GM12874 (cell line): Measurements from ENCODE around the gene FBXO41.

ENCODE experiments used
- TF ChIP-seq, protein P1 (sequence below): IDR thresholded peaks from 2 replicates; pipeline ENCODE4 v1.5.1; 2011; ENCODE audit warnings: low read depth, mild to moderate bottlenecking, control low read depth, low read length, moderate library complexity; ENCODE audit not compliant: insufficient read depth

The FBXO41 gene

DNA sequence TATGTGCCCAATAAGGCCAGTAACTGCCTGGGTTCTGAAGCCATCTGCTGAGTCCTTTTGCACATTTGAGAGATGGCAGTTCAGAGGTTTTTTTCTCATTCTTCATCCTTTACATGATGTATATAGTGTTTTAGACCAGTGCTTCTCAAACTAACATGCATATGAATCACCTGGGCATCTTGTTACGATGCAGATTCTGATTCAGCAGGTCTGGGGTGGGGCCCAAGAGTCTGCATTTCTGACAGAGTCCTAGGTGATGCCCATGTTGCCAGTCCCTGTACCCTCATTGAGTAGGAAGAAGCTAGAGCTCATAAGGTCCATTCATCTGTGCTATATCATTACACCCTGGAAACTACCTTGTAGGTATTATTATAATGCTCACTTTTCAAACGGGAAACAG, 66.5 kb downstream of the FBXO41 start:
- TF ChIP-seq, protein P1, sequence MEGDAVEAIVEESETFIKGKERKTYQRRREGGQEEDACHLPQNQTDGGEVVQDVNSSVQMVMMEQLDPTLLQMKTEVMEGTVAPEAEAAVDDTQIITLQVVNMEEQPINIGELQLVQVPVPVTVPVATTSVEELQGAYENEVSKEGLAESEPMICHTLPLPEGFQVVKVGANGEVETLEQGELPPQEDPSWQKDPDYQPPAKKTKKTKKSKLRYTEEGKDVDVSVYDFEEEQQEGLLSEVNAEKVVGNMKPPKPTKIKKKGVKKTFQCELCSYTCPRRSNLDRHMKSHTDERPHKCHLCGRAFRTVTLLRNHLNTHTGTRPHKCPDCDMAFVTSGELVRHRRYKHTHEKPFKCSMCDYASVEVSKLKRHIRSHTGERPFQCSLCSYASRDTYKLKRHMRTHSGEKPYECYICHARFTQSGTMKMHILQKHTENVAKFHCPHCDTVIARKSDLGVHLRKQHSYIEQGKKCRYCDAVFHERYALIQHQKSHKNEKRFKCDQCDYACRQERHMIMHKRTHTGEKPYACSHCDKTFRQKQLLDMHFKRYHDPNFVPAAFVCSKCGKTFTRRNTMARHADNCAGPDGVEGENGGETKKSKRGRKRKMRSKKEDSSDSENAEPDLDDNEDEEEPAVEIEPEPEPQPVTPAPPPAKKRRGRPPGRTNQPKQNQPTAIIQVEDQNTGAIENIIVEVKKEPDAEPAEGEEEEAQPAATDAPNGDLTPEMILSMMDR = no peak

- TF ChIP-seq, protein P1 = no peak
Measured at GRCh38 chr2:73217160-73217559, 67.1 kb downstream of the FBXO41 start.

DNA sequence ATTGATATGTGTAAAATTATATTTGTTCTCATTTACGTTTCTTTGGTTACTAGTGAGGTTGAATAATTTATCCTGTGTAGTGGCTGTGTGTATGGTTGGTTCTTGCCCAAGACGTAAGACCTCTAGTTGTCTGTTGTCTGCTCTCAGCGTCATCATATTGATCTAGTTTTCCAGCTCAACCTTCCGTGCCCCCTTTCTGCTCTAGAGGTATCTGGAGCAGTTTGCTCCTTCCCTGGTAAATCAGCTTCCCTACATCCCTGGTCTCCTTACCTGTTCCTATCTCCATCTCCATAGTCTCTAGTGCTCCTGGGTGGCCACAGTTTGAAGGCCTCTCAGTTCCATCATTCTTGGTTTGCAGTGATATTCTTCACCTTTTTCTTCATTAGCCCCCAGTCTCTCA, 69.0 kb downstream of the FBXO41 start:
- TF ChIP-seq, protein P1 = no peak

DNA sequence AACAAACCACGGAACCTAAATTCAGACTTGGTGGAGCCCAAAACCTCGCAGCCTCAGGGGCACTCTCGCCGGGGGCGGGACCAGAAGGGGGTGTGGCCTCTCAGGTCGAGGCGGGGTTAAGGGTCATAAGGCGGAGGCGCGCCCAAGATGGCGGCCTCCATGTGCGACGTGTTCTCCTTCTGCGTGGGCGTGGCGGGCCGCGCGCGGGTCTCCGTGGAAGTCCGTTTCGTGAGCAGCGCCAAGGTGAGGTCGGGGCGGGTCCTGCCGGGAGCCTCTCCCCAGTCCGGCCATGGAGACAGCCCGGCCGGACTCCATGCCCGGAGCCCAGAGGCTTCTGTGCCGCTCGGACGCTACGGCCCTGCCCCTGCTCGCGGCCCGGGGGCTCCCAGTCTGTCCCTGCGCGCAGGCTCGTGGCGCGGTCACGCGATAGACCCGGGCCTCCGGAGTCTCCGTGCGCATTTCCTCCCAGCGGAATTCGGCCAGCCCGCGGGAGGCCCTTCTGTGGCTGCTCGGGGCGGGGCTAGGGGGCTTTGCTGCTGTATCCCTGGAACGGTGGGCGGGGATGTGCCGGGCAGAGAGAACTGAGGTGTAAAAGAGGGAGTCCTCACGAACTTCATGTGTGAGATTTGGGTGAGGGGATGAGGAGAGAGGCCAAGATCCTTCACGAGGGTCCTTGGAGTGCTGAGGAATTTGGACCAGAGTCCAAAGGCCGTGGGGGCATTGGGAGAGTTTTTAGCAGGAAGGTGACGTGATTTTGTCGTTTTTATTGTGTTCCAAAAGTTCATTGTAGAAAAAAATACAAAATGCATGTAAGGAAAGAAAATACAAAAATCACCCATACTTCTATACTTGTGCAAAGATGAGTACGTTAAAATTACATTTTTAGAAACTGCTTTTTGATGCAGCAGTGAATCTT, 69.9 kb downstream of the FBXO41 start, which contains the start of gene SMYD5:
SMYD5 (plus strand) TSS at position 126 of the 916 bp plus-strand sequence; CDS start at position 148, 22 bp downstream.
- TF ChIP-seq, protein P1 = no peak

DNA sequence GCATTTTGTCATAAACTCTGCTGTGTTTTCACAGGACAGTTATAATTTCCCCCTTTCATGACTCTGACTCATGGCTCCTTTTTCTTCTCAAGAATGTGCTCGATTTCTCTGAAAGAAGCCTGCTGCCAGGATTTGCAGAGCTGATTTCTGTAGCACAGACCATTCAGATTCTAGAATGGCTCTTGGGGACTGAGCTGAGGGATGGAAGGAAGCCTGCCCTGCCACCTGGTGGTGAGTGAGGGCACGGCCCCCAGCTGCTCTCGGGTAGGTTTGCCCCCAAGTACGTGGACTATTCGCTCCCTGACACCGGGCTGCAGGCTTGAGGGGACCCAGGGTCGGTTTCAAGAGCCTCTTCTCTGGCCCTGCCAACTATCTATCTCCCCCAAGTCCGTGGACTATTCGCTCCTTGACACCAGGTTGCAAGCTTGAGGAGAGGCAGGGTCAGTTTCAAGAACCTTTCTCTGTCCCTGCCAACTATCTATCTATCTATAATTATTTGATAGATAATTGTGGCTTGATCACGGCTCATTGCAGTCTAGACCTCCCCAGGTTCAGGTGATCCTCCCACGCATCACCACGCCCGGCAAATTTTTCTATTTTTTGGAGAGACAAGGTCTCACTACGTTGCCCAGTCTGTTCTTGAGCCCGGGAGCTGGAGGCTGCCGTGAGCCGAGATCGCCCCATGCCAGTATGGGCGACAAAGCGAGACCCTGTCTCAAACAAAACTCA, 71.7 kb downstream of the FBXO41 start:
- TF ChIP-seq, protein P1 = peak; percentile 98

GRCh38 chr2:73212098-73212447, 72.2 kb downstream of the FBXO41 start:
- TF ChIP-seq, protein P1 = no peak

- TF ChIP-seq, protein P1 = no peak
Measured at GRCh38 chr2:73210696-73211095, 73.6 kb downstream of the FBXO41 start.
